ENCODE data around the gene UGDH. TPM values are rescaled to one million over a fixed set of nuclear protein-coding genes. Genes with fewer than 3 reads are reported as not detected.
"Not testable (repeated sequence)": the region's sequence is repeated elsewhere in the genome, so short reads cannot be mapped to it uniquely, and the experiment has no call there.

The UGDH gene
- total RNA-seq, 2 donors from 2014 or later: 12.2 to 34.7 TPM

DNA sequence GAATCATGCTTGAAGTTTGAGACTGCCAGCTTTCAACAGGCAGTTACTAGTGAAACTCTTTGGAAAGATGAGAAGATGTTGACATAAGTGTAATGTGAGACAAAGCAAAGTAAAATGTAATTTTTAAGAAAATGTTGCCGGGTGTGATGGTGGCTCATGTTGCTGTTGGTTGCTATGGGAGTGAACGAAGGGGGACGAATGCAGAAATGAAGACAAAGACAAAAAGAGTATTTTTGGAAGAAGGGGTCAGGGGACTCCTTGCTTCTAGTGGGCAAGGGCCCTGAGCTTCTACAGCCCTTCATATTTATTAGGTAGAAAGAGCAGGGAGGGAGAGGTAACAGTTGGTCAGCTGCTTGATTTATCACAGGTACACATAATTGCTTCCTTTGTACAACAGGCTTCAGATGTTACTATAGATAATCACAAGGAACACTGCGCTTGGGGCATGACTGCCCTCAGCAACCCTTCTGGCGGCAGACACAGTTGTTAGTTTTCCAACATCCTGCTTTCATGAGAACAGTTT is 11.9 kb upstream of the UGDH start:
- Histone ChIP-seq H3K27me3 (no peaks in the 10 kb centered on the region), H3K27ac (no peak overlapping the region), H3K4me3 (no peak overlapping the region), H3K36me3 (no peaks in the 10 kb centered on the region), H3K9me3 (no peaks in the 10 kb centered on the region), H3K4me1 (peaks cover 0 to 8% of the 10 kb centered on the region in 2 donors)
- TF ChIP-seq CTCF (IDR thresholded peaks at IDR 0.05): no peak
- no peak for DNase-seq (ENCODE audit: low spot score)

DNA sequence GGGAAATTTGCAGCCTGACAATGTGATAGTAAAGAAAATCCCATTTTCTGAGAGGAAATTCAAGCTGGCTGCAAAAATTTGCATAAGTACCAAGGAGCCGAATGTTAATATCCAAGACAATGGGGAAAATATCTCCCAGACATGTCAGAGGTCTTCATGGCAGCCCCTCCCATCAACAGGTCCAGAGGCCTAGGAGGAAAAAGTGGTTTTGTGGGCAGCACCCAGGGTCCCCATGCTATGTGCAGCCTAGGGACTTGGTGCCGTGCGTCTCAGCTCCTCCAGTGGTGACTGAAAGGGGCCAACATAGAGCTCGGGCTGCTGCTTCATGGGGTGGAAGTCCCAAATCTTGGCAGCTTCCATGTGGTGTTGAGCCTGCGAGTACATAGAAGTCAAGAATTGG is 6.3 kb upstream of the UGDH start:
- H3K27me3 ChIP-seq: no peaks in the 10 kb centered on the region
- H3K36me3 ChIP-seq: peaks cover 5% of the 10 kb centered on the region
- no peaks in the 10 kb centered on the region for H3K9me3 ChIP-seq

GRCh38 chr4:39532237-39532636 is 5.0 kb upstream of the UGDH start:
- H3K36me3 ChIP-seq; DNase-seq (ENCODE audit: low spot score); H3K27ac ChIP-seq; H3K27me3 ChIP-seq; H3K4me3 ChIP-seq; H3K4me1 ChIP-seq; H3K9me3 ChIP-seq: not testable (repeated sequence)

More for the DNA sequence above, 6.3 kb upstream of the UGDH start:
- no peak for TF ChIP-seq CTCF (IDR thresholded peaks at IDR 0.05)
- no peak overlapping the region for H3K4me3 ChIP-seq
- H3K27ac ChIP-seq: no peak overlapping the region
- DNase-seq (ENCODE audit: low spot score): no peak
- peaks cover 0 to 6% of the 10 kb centered on the region in 2 donors for H3K4me1 ChIP-seq

DNA sequence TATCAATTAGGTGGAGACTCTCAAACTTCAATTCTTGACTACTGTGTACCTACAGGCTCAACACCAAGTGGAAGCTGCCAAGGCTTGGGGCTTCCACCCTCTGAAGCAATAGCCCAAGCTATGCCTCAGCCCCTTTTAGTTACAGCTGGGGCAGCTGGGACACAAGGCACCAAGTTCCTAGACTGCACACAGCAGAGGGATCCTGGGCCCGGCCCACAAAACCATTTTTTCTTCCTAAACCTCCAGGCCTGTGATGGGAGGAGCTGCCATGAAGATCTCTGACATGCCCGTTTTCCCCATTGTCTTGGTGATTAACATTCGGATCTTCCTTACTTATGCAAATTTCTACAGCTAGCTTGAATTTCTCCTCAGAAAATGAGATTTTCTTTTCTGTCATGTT is 3.4 kb upstream of the UGDH start:
- Histone ChIP-seq H3K4me1 (peaks cover 0 to 18% of the 10 kb centered on the region in 2 donors), H3K27ac (no peak overlapping the region), H3K4me3 (no peak overlapping the region), H3K36me3 (peaks cover 5% of the 10 kb centered on the region), H3K9me3 (no peaks in the 10 kb centered on the region), H3K27me3 (no peaks in the 10 kb centered on the region)
- no peak for TF ChIP-seq CTCF (IDR thresholded peaks at IDR 0.05)
- DNase-seq (ENCODE audit: low spot score): no peak

DNA sequence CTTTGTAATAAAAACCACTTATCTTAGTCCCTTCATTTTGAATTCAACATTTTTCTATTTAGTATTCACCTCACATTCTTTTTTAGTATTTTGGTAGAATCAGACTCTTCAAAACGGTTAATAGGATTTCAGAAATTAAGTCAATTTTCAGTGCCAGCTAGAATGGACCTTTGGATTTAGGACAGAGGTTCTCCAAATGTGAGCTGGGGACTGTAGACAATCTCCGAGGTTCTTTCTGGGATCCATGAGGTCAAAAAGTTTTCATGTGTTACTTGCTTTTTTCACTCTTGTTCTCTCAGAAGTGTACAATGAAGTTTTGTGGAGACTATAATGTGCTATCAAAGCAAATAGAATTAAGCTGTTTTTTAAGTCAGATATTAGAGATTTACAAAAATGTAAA is 2.3 kb upstream of the UGDH start:
- Histone ChIP-seq H3K9me3 (no peaks in the 10 kb centered on the region), H3K4me1 (peaks cover 0 to 18% of the 10 kb centered on the region in 2 donors), H3K4me3 (no peak overlapping the region), H3K36me3 (peaks cover 5% of the 10 kb centered on the region), H3K27ac (no peak overlapping the region), H3K27me3 (no peaks in the 10 kb centered on the region)
- TF ChIP-seq CTCF (IDR thresholded peaks at IDR 0.05): no peak
- DNase-seq (ENCODE audit: low spot score): no peak

GRCh38 chr4:39528061-39528465 is 824 bp upstream of the UGDH start:
- Histone ChIP-seq H3K4me1 (peaks cover 0 to 18% of the 10 kb centered on the region in 2 donors), H3K4me3 (peak overlapping the region; percentile 86 to 89), H3K9me3 (no peaks in the 10 kb centered on the region), H3K27me3 (no peaks in the 10 kb centered on the region), H3K36me3 (peaks cover 4% of the 10 kb centered on the region), H3K27ac (peak overlapping the region; percentile 96 to 98)
- peak; percentile 90 for DNase-seq (ENCODE audit: low spot score)
- no peak for TF ChIP-seq CTCF (IDR thresholded peaks at IDR 0.05)

Measured in right atrium auricular region (tissue), 2 donors.